NCI-H82 treated with DMSO at 0.1 percent for 48 hours (cell line): ENCODE data around the gene DAPK2.

Experiments
- DNase-seq: peaks from one replicate; lab custom pipeline; 2025; ENCODE audit not compliant: unreplicated experiment; lab: John Stamatoyannopoulos, UW

DAPK2 gene

GRCh38 chr15:63874616-63875015, 171.7 kb downstream of the DAPK2 start:
- DNase-seq, result no peak

GRCh38 chr15:63872759-63873510, 173.3 kb downstream of the DAPK2 start:
- no peak for DNase-seq

GRCh38 chr15:63870487-63871209, 175.6 kb downstream of the DAPK2 start:
- no peak for DNase-seq

GRCh38 chr15:63870043-63870394, 176.3 kb downstream of the DAPK2 start:
- DNase-seq, result no peak

- DNase-seq, result no peak
Observed at GRCh38 chr15:63869371-63870042, 176.8 kb downstream of the DAPK2 start.

GRCh38 chr15:63864186-63864585, 182.1 kb downstream of the DAPK2 start:
- no peak for DNase-seq

- DNase-seq, result no peak
Observed at GRCh38 chr15:63861946-63862517, 184.3 kb downstream of the DAPK2 start.

GRCh38 chr15:63860555-63860954, 185.7 kb downstream of the DAPK2 start:
- DNase-seq, result no peak

- no peak for DNase-seq
Observed at GRCh38 chr15:63860155-63860554, 186.1 kb downstream of the DAPK2 start.

- DNase-seq, result no peak
Observed at GRCh38 chr15:63858881-63859280, 187.4 kb downstream of the DAPK2 start.

- no peak for DNase-seq
Observed at GRCh38 chr15:63858448-63858847, 187.8 kb downstream of the DAPK2 start.

GRCh38 chr15:63857461-63857856, 188.8 kb downstream of the DAPK2 start:
- no peak for DNase-seq
